Fibroblast of lung (primary cell): ENCODE measurements around the gene HBM. TPM values are rescaled to one million over a fixed set of nuclear protein-coding genes. Genes with fewer than 3 reads are reported as not detected.

Experiments
- DNase-seq, 2 donors: peaks; one replicate each; pipeline versions ENCODE4 v3.0.0 to v3.0.0-alpha.2; 2010; ENCODE audit warnings: low read depth in 2 of 2
- H2AFZ ChIP-seq: 2 replicates; pipeline ENCODE4 v1.5.1; 2012; ENCODE audit warnings: low read length, control low read depth, inconsistent platforms
- H3K27ac ChIP-seq: 2 replicates; pipeline ENCODE4 v1.5.1; 2011; ENCODE audit warnings: low read length, control low read depth; ENCODE audit not compliant: insufficient read depth
- H3K27me3 ChIP-seq: 2 replicates; pipeline ENCODE4 v1.5.1; 2011; ENCODE audit warnings: mild to moderate bottlenecking, low read length; ENCODE audit not compliant: control insufficient read depth, insufficient read depth
- H3K36me3 ChIP-seq: 2 replicates; pipeline ENCODE4 v1.5.1; 2011; ENCODE audit warnings: low read length; ENCODE audit not compliant: control insufficient read depth, insufficient read depth
- H3K4me1 ChIP-seq: 2 replicates; pipeline ENCODE4 v1.5.1; 2011; ENCODE audit warnings: low read length; ENCODE audit not compliant: control insufficient read depth, insufficient read depth; ENCODE audit errors: extremely low read depth
- H3K4me2 ChIP-seq: 2 replicates; pipeline ENCODE4 v1.5.1; 2011; ENCODE audit warnings: low read length, control low read depth; ENCODE audit not compliant: insufficient read depth; ENCODE audit errors: extremely low read depth
- H3K4me3 ChIP-seq, 4 experiments: fragments of 200-600 bp in 1 of 4; sonication (generic) in 1 of 4; replicated peaks in 1 of 4; 2 replicates each; pipeline ENCODE4 v1.5.1; 2011 to 2016; ENCODE audit warnings: low read length in 4 of 4, low read depth in 3 of 4, mild to moderate bottlenecking in 3 of 4, control low read depth in 2 of 4, inconsistent platforms in 1 of 4, mixed read lengths in 1 of 4; ENCODE audit not compliant: insufficient read depth in 1 of 4; ENCODE audit errors: control extremely low read depth in 1 of 4
- H3K79me2 ChIP-seq: 2 replicates; pipeline ENCODE4 v1.5.1; 2012; ENCODE audit warnings: mild to moderate bottlenecking, low read length, inconsistent platforms; ENCODE audit not compliant: control insufficient read depth, insufficient read depth
- H3K9ac ChIP-seq: 2 replicates; pipeline ENCODE4 v1.5.1; 2011; ENCODE audit warnings: mild to moderate bottlenecking, low read length, control low read depth; ENCODE audit not compliant: insufficient read depth
- H3K9me3 ChIP-seq: 2 replicates; pipeline ENCODE4 v1.5.1; 2012; ENCODE audit warnings: low read depth, low read length; ENCODE audit not compliant: control insufficient read depth, insufficient read depth
- H4K20me1 ChIP-seq: 2 replicates; pipeline ENCODE4 v1.5.1; 2011; ENCODE audit warnings: low read length; ENCODE audit not compliant: control insufficient read depth, insufficient read depth; ENCODE audit errors: extremely low read depth
- CTCF ChIP-seq, 2 donors: IDR thresholded peaks in 1 of 2; conservative IDR thresholded peaks in 1 of 2; 1 replicate in 1 of 2; 2 replicates in 1 of 2; pipeline ENCODE4 v1.5.1; 2011 to 2012; ENCODE audit warnings: low read length in 2 of 2, control low read depth in 1 of 2, inconsistent platforms in 1 of 2, low read depth in 1 of 2, mild to moderate bottlenecking in 1 of 2
- EZH2 ChIP-seq: IDR thresholded peaks from 2 replicates; pipeline ENCODE4 v1.5.1; 2012; ENCODE audit warnings: low read length, control low read depth, mild to moderate bottlenecking; ENCODE audit errors: missing control alignments
- polyA plus RNA-seq, 2 donors: library from polyadenylated mRNA; depleted of rRNA in 1 of 2; stranded (reverse) in 1 of 2; unstranded in 1 of 2; fragments of >200 nt; gene quantifications; 2 replicates each; pipeline ENCODE4 v1.2.1, GENCODE V29; 2011 to 2012; ENCODE audit warnings: missing spikeins in 1 of 2
- total RNA-seq: library from RNA; depleted of rRNA; stranded (reverse); fragments of >200 nt; gene quantifications from 2 replicates; pipeline ENCODE4 v1.2.1, GENCODE V29; 2014

The HBM gene
- total and polyA plus RNA-seq, 2 donors (not counting 1 experiment from before 2014, with no cell fraction given): not detected

- peak; percentile 17 for TF ChIP-seq EZH2
- TF ChIP-seq CTCF (conservative IDR thresholded peaks at IDR 0.05 in 1 of 2, IDR thresholded peaks at IDR 0.05 in 1 of 2; ENCODE audit: low read depth in 1 of 2, low read length in 2 of 2): no peak
- H3K9me3 ChIP-seq: no peaks in the 10 kb centered on the region
- no peak overlapping the region for H3K4me2 ChIP-seq
- H3K4me3 ChIP-seq: no peak overlapping the region
- H3K4me1 ChIP-seq: peaks cover 6% of the 10 kb centered on the region
- H3K27me3 ChIP-seq: peaks cover 32% of the 10 kb centered on the region
- no peak overlapping the region for H3K27ac ChIP-seq
- peaks cover 1% of the 10 kb centered on the region for H3K36me3 ChIP-seq
- no peaks in the 10 kb centered on the region for H3K79me2 ChIP-seq
- no peak overlapping the region for H3K9ac ChIP-seq
- no peak overlapping the region for H2AFZ ChIP-seq
- peak; percentile 18 to 58 for DNase-seq
- no peaks in the 10 kb centered on the region for H4K20me1 ChIP-seq
Measured at GRCh38 chr16:177394-177822, 11.6 kb downstream of the HBM start.

- H3K4me3 ChIP-seq: no peak overlapping the region
- no peaks in the 10 kb centered on the region for H3K9me3 ChIP-seq
- H3K36me3 ChIP-seq: peaks cover 4% of the 10 kb centered on the region
- no peak overlapping the region for H3K9ac ChIP-seq
- no peak overlapping the region for H2AFZ ChIP-seq
- no peaks in the 10 kb centered on the region for H3K79me2 ChIP-seq
- no peaks in the 10 kb centered on the region for H4K20me1 ChIP-seq
- H3K27ac ChIP-seq: no peak overlapping the region
- no peak for DNase-seq
- peaks cover 6% of the 10 kb centered on the region for H3K4me1 ChIP-seq
- TF ChIP-seq EZH2 (no peak), CTCF (conservative IDR thresholded peaks at IDR 0.05 in 1 of 2, IDR thresholded peaks at IDR 0.05 in 1 of 2; ENCODE audit: low read depth in 1 of 2, low read length in 2 of 2) (no peak)
- H3K27me3 ChIP-seq: peaks cover 32% of the 10 kb centered on the region
- no peak overlapping the region for H3K4me2 ChIP-seq
Measured at GRCh38 chr16:177981-178667, 12.3 kb downstream of the HBM start.

- no peaks in the 10 kb centered on the region for H3K79me2 ChIP-seq
- peaks cover 6% of the 10 kb centered on the region for H3K4me1 ChIP-seq
- TF ChIP-seq EZH2: no peak
- TF ChIP-seq CTCF (conservative IDR thresholded peaks at IDR 0.05 in 1 of 2, IDR thresholded peaks at IDR 0.05 in 1 of 2; ENCODE audit: low read depth in 1 of 2, low read length in 2 of 2): no peak
- no peak overlapping the region for H3K4me2 ChIP-seq
- H4K20me1 ChIP-seq: no peaks in the 10 kb centered on the region
- no peak overlapping the region for H3K27ac ChIP-seq
- no peak overlapping the region for H3K9ac ChIP-seq
- H3K4me3 ChIP-seq: no peak overlapping the region
- peaks cover 4% of the 10 kb centered on the region for H3K36me3 ChIP-seq
- H3K27me3 ChIP-seq: peaks cover 32% of the 10 kb centered on the region
- H2AFZ ChIP-seq: no peak overlapping the region
- no peak for DNase-seq
- no peaks in the 10 kb centered on the region for H3K9me3 ChIP-seq
Measured at GRCh38 chr16:178668-179015, 12.9 kb downstream of the HBM start.
